CD1c-positive myeloid dendritic cell (primary cell): ENCODE measurements around the gene GNAI2.
"Not testable (repeated sequence)": the region's sequence is repeated elsewhere in the genome, so short reads cannot be mapped to it uniquely, and the experiment has no call there.

Source experiments
- DNase-seq: peaks from one replicate; pipeline ENCODE4 v3.0.0-alpha.2; 2016; ENCODE audit errors: extremely low spot score

The GNAI2 gene

GRCh38 chr3:50245251-50245745 lies 9.3 kb downstream of the GNAI2 start:
- no peak for DNase-seq

GRCh38 chr3:50245831-50246516 lies 10.0 kb downstream of the GNAI2 start:
- DNase-seq, result peak; percentile 96

- peak; percentile 90 for DNase-seq
Measured at GRCh38 chr3:50246517-50246954, 10.5 kb downstream of the GNAI2 start.

- DNase-seq, result peak; percentile 38
Measured at GRCh38 chr3:50248387-50248786, 12.4 kb downstream of the GNAI2 start.

- no peak for DNase-seq
Measured at GRCh38 chr3:50249457-50249856, 13.5 kb downstream of the GNAI2 start.

- no peak for DNase-seq
Measured at GRCh38 chr3:50250514-50250913, 14.5 kb downstream of the GNAI2 start.

GRCh38 chr3:50251220-50251619 lies 15.2 kb downstream of the GNAI2 start:
- DNase-seq, result peak; percentile 78

GRCh38 chr3:50254577-50255250 lies 18.7 kb downstream of the GNAI2 start:
- peak; percentile 87 for DNase-seq

- no peak for DNase-seq
Measured at GRCh38 chr3:50255251-50255615, 19.2 kb downstream of the GNAI2 start.

- no peak for DNase-seq
Measured at GRCh38 chr3:50256978-50257890, 21.2 kb downstream of the GNAI2 start.

GRCh38 chr3:50258029-50258680 lies 22.2 kb downstream of the GNAI2 start:
- no peak for DNase-seq

- no peak for DNase-seq
Measured at GRCh38 chr3:50258979-50259378, 23.0 kb downstream of the GNAI2 start.

- no peak for DNase-seq
Measured at GRCh38 chr3:50259432-50260026, 23.5 kb downstream of the GNAI2 start.

GRCh38 chr3:50260027-50260941 lies 24.3 kb downstream of the GNAI2 start:
- peak; percentile 95 for DNase-seq

- DNase-seq, result no peak
Measured at GRCh38 chr3:50260942-50261441, 25.0 kb downstream of the GNAI2 start.

GRCh38 chr3:50261505-50261904 lies 25.5 kb downstream of the GNAI2 start:
- no peak for DNase-seq

- DNase-seq, result not testable (repeated sequence)
Measured at GRCh38 chr3:50262200-50262599, 26.2 kb downstream of the GNAI2 start.

GRCh38 chr3:50262778-50263177 lies 26.8 kb downstream of the GNAI2 start:
- DNase-seq, result no peak

GRCh38 chr3:50263478-50264382 lies 27.7 kb downstream of the GNAI2 start:
- DNase-seq, result no peak
